ENCODE results near the gene UNKL.
A peak's percentile ranks its signal among the peaks of the same experiment; 100 is the strongest.

The UNKL gene

DNA sequence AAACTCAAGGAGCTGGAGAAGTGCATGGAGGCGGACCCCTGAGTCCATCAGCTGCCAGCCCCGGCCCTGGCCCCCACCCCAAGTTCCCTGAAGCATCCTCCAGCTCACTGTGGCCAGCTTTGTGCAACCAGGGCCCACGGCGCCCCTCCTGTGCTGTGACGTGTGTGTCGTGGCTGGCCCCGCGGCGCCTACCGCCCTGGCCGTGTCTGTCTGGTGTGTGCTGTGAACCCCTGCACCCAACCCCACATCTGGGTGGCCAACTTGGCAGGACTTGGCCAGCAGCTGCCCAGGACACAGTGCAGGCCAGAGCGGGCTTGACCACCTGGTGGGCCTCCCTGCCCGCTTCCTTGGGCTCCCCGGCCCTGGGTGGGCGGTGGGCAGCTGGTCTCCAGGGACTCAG lies 66.1 kb downstream of the UNKL start:
- DNase-seq = no peak

DNA sequence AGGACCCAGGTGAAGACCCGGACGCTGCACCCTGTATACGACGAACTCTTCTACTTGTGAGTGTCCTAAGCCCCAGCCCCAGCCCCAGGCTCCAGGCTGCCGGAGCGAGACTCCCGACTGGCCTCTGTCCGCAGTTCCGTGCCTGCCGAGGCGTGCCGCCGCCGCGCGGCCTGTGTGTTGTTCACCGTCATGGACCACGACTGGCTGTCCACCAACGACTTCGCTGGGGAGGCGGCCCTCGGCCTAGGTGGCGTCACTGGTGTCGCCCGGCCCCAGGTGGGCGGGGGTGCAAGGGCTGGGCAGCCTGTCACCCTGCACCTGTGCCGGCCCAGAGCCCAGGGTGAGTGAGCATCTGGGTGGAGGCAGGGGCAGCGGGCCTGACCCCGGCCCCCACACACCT lies 66.5 kb downstream of the UNKL start:
- DNase-seq = no peak

DNA sequence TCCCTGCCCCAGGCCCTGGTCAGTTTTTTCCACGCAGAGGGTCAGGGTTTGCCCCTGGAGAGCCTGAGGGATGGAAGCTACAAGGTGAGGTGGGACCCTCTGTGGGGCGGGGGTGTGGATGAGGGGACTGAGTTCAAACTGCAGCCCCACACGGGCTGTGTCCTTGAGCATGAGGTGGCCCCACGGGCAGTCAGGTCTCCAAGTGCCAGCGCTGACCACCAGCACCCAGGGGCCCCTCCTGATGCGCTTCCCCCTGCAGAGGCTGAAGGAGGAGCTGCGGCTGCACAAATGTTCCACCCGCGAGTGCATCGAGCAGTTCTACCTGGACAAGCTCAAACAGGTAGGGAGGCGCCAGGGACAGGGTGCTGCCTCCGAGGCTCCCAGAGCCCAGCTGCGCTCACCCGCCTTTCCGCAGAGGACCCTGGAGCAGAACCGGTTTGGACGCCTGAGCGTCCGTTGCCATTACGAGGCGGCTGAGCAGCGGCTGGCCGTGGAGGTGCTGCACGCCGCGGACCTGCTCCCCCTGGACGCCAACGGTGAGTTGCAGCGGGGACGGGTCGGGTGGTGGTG lies 67.1 kb downstream of the UNKL start:
- no peak for DNase-seq

DNA sequence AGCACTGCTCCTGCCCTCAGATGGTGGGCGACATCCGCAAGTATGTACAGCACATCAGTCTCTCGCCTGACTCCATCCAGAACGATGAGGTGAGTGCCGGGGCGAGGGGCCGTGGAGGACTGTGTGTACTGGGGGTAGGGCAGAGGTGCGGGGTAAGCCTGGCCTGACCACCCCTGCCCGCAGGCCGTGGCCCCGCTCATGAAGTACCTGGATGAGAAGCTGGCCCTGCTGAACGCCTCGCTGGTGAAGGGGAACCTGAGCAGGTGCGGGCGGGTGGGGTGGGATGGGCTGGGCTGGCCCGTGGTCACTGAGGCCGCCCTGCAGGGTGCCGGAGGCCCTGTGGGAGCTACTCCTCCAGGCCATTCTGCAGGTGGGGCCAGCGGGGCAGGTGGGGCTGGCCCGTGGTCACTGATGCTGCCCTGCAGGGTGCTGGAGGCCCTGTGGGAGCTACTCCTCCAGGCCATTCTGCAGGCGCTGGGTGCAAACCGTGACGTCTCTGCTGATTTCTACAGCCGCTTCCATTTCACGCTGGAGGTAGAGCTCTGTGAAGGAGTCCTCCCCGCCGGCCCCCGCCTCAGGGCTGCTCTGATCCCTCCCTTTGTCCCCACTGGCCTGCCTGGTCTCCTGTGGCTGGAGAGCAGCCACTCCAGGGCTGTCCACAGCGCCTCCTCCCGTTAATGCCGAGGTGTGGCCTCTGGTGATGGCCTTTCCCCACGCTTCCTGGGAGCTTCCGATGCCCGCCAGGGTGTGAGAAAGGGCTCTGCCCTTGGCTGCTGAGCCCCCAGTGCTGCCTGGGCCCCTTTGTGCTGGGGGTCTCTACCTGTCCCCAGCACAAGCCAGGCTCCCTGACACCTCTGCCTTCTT lies 67.8 kb downstream of the UNKL start:
- DNase-seq = no peak

DNA sequence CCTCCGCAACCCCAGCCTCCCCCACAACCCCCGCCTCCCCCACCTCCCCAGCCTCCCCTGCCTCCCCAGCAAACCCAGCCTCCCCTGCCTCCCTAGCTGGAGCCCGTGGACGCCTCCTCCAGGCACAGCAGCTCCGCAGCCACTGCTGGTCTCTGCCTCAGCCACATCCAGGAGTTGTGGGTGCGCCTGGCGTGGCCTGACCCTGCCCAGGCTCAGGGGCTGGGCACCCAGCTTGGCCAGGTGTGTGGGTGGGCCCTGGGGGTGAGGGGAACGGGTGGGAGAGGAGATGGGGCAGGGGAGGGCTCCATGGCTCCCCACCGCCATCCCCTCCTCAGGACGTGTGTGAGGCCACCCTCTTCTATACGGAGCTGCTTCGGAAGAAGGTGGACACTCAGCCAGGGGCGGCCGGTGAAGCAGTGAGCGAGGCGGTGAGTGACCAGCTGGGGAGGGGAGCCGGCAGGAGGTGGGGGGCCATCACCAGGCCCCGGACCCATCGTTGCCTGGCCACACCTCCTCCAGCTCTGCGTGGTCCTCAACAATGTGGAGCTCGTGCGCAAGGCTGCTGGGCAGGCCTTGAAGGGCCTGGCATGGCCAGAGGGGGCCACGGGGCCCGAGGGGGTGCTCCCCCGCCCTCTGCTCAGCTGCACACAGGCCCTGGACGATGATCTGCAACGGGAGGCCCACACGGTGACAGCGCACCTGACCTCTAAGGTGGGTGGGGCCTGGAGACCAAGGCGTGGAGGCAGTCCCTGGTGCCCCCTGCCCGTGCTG lies 68.7 kb downstream of the UNKL start:
- no peak for DNase-seq

DNA sequence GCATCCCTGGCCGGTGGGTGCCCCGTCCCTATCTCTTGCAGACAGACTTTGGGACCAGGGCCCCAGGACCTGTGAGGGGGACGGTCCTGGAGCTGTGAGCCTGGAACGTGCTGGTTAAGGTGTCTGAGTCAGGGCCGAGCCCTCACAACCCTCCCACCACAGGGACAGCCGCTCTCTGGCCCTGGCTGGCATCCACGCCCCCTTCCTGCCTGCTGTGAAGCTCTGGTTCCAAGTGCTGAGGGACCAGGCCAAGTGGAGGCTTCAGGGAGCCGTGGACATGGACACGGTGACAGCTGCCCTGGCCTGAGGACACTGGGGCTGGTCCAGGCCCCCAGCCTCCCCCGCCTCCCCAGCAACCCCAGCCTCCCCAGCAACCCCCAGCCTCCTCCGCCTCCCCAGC lies 69.4 kb downstream of the UNKL start:
- no peak for DNase-seq

DNA sequence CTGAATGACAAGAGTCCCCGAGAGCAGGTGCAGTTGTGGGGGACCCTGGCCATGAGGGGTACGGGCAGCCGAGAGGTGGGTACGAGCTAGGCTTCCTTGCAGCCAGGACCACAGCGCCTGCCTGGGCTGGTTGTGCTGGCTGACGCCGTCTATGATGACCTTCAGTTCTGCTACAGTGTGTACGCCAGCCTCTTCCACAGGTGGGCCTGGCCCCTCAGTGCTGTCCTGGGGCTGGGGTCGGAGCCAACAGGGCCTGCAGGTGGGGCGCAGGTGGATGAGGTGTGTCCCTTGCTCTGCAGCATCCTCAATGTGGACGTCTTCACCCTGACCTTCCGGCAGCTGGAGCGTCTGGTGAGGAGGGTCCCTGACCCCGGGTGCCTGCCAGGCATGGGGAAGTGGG lies 70.0 kb downstream of the UNKL start:
- no peak for DNase-seq

DNA sequence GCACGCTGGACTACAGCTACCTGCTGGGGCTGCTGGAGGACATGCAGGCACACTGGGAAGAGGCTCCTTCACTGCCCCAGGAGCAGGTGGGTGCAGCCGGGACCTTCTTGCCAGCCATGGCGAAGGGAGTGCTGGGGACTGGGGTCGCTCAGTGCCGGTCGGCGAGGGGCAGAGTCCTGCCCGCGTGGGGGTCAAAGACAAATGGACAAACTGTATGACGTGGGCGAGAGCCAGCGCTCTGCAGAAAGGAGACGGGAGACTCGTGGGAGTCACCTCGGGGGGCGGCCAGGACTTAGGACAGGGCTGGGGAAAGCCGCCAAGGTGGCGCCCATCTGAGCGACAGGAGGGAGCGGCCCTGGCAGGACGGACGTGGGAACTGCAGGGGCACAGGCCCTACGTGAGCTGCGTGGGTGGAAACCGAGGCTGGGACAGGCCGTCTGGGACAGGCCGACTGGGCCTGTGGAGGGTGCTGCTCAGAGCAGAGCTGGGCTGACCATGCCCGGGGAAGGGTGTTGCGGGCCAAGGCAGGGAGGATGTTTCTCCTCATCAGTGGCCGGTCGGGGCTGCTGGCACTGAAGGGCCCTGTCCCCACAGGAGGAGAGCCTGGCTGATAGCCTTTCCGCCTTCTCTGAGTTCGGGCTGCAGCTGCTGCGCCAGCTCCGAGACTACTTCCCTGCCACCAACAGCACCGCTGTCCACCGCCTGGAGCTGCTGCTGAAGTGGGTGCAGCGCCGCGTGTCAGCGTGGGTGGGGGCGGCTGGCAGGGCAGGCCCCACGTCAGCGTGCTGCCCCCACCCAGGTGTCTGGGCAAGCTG lies 70.9 kb downstream of the UNKL start:
- DNase-seq = no peak

DNA sequence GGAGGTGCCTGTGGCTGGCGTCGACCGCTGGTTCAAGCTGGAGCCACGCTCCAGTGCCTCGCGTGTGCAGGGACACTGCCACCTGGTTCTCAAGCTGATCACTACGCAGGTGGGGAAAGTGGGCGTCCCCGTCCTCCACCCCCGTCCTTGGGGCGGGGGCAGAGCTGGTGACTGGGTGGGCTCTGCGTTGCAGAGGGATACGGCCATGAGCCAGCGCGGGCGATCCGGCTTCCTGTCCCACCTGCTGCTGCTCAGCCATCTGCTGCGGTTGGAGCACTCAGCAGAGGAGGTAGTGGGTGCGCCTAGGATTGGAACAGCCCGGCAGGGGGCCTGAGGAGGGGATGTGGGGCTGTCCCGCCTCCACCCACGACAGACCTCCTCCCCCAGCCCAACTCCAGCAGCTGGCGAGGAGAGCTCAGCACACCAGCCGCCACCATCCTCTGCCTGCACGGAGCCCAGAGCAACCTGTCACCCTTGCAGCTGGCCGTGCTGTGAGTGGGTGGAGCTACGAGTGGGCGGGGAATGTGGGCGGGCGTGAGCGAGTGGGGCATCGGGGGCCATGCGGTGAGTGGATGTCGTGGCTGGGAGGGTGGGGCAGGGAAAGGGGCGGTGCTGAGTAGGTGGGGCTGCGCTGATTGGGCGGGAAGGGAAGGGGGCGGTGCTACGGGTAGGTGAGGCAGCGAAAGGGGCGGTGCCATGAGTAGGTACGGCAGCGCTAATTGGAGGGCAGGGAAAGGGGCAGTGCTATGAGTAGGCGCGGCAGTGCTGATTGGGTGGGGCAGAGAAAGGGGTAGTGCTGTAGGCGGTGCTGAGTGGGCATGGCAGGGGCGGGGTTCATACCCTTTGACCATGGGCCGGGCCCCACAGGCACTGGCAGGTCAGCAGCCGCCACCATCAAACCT lies 71.7 kb downstream of the UNKL start:
- peak; percentile 84 for DNase-seq

DNA sequence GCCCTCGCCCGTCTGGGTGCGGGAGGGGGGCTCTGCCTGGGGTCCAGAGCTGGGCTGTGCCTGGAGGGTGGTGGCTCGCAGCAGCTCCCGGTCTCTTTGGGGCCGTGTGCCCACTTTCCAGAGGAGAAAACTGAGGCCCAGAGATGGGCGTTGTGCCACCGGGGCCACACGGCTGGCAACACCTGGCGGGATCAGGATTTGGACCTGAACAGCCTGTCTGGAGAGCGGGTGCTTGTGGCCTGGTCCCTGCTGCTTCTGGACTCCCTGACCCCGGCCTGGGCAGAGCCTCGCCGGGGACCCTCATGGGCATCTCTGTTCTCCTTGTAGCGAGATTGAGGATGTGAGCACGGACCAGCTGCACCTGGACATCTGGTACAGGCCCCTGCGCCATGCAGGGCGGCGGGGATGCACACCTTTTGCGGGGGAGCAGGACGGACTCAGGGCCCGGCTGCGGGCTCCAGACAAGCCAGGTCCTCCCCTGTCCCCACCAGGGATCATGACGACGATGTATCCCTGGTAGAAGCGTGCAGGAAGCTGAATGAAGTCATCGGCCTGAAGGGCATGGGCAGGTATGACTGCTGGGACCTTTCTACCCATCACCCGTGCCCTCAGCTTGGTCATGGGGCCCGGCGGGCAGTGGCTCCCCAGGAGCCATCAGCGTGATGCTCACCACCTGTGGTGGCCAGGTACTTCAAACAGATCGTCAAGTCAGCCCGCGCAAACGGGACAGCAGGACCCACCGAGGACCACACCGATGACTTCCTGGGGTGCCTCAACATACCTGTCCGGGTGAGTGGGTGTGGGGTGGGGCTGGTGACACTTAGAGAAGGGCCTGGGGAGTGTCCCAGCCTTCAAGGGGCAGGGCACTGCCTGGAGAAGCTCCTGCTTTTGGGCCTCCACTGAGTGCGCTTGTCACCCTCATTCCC lies 72.7 kb downstream of the UNKL start:
- DNase-seq = no peak

DNA sequence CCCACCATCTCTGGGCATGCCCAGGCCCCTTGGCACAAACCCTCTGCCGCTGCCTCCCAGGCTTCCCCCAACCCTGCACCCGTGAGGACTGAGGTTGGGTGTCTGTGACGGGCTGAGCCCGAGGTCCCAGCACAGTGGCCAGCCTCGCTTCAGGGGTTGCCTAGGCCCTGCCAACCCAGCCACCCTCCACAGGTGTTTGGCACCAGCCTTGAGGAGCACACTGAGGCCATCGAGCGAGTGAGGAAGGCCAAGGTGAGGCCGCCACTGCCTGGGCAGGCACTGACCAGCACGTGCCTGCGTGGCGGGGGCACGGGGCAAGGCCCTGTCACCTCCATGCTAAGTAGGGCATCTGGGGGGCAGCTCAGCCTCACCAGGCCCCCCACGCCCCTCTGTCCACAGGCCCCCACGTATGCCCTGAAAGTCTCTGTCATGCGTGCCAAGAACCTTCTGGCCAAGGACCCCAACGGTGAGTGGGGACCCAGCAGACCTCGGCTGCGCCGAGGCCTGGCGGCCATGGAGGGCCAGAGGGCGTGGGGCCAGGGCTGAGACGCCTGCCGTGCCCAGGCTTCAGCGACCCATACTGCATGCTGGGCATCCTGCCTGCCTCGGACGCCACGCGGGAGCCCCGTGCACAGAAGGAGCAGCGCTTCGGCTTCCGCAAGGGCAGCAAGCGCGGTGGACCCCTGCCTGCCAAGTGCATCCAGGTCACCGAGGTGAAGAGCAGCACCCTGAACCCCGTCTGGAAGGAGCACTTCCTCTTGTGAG lies 73.6 kb downstream of the UNKL start:
- DNase-seq = no peak

DNA sequence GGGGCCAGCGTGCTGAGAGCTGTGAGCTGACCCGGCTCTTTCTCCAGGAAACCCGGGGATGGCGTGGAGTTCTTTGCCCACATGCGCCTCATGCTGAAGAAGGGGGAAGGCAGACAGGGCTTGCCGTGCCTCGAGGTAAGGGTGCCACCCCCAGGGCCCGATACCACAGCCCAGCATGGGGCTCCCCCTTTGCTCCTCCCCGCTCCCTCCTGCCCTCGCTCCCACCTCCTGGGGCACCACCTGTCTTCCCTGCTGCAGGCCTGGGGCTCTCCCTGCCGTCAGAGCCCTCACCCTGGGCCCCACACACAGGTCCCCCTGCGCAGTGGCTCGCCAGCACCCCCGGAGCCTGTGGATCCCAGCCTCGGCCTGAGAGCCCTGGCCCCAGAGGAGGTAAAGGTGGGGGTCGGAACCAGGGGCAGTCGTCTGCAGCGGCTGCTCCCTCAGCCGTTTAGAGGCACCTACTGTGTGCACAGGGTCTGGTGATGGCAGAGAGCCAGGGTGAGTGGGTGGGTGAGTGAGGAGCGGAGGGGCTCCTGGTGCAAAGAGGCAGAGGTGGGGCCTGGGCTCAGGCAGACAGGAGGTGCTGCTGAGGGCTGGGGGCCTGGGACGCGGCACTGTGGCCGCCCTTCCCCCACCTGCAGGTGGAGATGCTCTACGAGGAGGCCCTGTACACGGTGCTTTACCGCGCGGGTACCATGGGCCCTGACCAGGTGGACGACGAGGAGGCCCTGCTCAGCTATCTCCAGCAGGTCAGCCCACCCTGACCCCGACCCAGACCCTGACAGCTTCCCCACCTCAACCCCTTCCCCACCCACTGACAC lies 75.4 kb downstream of the UNKL start:
- DNase-seq = no peak

DNA sequence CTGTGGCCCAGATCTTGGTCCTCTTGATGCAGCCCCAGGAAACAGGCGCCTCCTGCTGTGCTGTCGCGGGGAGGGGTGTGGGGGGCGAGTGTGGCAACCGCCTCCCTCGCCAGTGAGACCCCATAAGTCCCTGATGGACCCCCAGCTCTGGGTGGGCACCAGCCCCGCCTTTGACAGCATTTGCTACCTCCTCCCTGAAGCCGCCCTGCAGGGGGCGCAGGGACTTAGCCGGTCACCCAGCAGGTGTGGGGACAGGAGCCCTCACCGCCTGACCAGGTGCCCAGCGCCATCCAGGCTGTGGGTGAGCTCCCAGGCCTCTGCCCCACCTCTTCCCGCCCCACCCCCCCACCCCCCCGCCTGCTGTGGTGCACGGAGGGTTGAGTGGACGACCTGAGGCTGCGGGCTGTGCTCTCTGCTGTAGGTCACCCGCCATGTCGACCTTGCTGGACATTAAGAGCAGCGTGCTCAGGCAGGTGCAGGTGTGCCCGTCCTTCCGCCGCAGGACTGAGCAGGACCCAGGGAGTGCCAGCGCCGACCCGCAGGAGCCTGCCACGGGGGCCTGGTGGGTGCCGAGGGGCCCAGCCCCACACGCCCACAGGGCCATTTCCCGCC lies 76.3 kb downstream of the UNKL start:
- DNase-seq = no peak

DNA sequence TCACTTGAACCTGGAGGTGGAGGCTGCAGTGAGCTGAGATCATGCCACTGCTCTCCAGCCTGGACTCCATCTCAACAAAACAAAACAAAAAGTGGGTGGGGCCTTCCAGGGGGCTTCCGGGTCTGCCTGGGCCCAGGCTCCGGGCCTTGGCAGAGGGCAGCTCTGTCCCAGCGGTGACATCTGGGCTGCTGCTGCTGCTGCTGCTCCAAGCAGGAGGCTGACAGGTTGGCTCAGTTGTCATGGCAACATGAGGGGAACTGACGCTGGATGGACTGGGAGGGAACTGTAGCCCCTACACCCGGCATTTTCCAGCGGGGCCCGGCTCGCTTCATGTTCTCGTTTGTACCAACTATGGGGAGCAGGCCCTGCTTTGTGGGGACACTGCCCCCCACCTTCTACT lies 77.0 kb downstream of the UNKL start:
- no peak for DNase-seq

DNA sequence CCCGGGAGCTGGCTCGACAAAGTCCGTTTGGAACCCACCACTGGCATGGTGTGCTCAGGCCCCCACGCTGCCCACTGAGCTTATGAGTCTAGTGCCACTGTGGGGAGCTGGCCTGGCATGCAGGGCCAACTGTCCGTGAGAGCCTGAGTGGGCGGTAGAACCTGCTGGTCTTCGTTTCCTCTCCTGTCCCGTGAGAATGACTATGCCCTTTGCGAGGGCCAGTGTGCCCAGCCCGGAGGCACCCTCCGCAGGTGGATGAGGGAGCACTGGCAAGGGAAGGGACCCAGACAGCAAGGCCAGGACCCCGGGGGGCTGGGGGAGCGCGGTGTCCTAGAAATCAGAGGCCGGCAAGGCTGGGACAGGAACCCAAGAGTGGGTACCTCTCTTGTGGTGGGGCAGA lies 77.9 kb downstream of the UNKL start:
- DNase-seq = no peak

DNA sequence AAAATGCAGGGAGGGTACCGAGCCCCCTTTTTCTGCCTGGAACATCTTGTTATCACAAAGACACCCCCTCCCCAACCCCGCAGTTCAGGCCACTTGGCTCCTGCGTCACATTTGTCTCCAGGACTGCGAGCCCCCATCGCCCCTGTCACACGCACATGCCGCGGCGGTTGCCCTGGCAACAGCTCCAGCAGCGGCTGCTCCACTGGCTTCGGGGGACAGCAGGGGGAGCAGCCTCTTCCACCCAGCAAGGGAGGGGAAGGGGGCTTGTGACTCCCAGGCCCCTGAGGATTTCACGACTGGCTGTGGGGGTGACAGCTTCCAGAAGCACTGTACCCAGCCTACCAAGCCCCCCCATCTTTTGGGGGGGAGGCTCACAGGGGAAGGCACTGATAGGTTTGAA lies 78.5 kb downstream of the UNKL start:
- no peak for DNase-seq

DNA sequence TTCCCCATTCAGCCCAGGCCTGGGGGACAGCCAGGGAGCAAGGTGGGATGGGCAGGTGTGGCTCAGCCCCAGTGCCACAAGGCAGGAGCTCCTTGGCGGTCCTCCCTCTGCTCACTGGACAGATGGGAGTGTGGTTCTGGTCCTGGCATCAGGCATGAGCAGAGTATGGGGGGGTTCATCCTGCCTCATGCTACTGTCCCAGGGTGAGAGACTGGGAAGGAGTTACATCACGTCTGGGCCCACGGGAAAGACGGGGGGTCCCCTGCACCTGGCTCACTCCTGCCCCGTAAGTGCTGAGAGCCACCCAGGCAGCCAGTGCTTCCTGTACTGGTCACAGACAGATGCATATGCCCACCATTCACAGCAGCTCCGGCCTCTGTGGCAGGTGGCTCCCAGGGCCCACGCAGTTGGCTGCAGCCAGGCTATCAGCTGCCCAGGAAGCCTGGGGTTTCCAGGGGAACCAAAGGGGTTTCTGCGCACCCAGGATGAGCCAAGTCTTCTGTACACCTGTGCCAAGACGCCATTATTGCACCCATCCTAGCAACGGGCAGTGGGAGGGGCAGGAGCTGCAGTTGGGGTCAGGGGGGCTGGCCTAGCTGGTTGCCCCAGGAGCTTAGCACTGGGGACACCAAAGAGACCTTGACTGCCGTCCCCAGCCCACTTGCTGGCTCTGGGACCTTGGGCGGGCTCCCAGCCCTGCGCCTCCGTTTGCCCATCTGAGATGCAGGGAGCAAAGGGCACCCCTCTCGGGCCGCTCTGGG lies 79.1 kb downstream of the UNKL start:
- DNase-seq = no peak

DNA sequence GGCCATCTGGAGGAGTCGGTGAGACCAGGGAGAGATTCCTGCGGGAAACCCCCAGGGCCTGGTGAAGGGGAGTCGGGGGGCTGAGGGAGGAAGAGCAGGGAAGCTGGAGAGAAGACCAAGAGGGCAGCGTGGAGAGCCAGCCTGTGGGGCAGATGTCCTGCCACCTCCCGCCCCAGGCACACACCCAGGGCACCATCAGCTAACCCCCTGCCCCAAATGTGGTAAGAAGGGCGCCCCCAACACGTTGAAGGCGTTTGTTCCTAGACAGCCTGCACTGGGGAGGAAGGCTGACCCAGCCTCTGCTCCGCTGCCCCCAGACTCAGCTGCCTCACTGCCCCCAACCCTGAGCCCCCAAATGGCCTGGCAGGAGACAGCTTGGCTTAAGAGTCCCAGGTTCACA lies 79.8 kb downstream of the UNKL start:
- DNase-seq = no peak
